PFSK-1 (cell line): ENCODE measurements around the gene FAM13A.

ENCODE experiments used
- FOXP2 ChIP-seq: optimal IDR thresholded peaks from 2 replicates; pipeline ENCODE3; 2011; ENCODE audit warnings: borderline replicate concordance, control low read depth, inconsistent platforms; ENCODE audit not compliant: insufficient read depth; ENCODE audit errors: extremely low read length, extremely low read depth
- POLR2AphosphoS5 ChIP-seq: IDR thresholded peaks from 2 replicates; pipeline ENCODE4 v1.6.1; 2012; ENCODE audit warnings: low read depth, mild to moderate bottlenecking, control low read depth, low read length, moderate library complexity
- SIN3A ChIP-seq: IDR thresholded peaks from 2 replicates; pipeline ENCODE4 v1.6.1; 2012; ENCODE audit warnings: mild to moderate bottlenecking, low read length, moderate library complexity, borderline replicate concordance; ENCODE audit not compliant: insufficient read depth
- TAF1 ChIP-seq: IDR thresholded peaks from 2 replicates; pipeline ENCODE4 v1.6.1; 2012; ENCODE audit warnings: low read length, control low read depth, borderline replicate concordance; ENCODE audit not compliant: insufficient read depth
- TF ChIP-seq, protein P1 (sequence below), 2 experiments: IDR thresholded peaks; 2 replicates each; pipeline versions ENCODE4 v1.6.1 to v1.8.0; 2011 to 2012; ENCODE audit warnings: low read depth in 2 of 2, low read length in 2 of 2, control low read depth in 1 of 2, inconsistent platforms in 1 of 2, mild to moderate bottlenecking in 1 of 2, moderate library complexity in 1 of 2; ENCODE audit not compliant: insufficient read depth in 1 of 2

FAM13A gene

GRCh38 chr4:88843067-88843685 is 213.8 kb downstream of the FAM13A start:
- TF ChIP-seq TAF1 (no peak), SIN3A (no peak), FOXP2 (no peak), POLR2AphosphoS5 (no peak)
- TF ChIP-seq, protein P1, sequence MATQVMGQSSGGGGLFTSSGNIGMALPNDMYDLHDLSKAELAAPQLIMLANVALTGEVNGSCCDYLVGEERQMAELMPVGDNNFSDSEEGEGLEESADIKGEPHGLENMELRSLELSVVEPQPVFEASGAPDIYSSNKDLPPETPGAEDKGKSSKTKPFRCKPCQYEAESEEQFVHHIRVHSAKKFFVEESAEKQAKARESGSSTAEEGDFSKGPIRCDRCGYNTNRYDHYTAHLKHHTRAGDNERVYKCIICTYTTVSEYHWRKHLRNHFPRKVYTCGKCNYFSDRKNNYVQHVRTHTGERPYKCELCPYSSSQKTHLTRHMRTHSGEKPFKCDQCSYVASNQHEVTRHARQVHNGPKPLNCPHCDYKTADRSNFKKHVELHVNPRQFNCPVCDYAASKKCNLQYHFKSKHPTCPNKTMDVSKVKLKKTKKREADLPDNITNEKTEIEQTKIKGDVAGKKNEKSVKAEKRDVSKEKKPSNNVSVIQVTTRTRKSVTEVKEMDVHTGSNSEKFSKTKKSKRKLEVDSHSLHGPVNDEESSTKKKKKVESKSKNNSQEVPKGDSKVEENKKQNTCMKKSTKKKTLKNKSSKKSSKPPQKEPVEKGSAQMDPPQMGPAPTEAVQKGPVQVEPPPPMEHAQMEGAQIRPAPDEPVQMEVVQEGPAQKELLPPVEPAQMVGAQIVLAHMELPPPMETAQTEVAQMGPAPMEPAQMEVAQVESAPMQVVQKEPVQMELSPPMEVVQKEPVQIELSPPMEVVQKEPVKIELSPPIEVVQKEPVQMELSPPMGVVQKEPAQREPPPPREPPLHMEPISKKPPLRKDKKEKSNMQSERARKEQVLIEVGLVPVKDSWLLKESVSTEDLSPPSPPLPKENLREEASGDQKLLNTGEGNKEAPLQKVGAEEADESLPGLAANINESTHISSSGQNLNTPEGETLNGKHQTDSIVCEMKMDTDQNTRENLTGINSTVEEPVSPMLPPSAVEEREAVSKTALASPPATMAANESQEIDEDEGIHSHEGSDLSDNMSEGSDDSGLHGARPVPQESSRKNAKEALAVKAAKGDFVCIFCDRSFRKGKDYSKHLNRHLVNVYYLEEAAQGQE (IDR thresholded peaks at IDR 0.05; ENCODE audit: insufficient read depth in 1 of 2, low read depth in 2 of 2, low read length in 2 of 2) = no peak

DNA sequence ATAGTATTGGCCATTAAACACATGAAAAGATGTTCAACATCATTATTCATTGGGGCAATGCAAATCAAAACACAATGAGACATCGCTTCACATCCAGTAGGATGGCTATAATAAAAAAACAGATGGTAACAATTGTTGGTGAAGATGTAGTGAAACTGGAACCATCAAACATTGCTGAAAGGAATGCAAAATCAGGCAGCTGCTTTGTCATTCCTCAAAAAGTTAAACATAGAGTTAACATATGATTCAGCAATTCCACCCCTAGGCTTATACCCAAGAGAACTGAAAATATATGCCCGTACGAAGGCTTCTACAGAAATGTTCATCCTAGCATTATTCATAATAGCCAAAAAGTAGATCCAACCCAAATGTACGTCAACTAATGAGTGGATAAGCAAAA is 215.3 kb downstream of the FAM13A start:
- no peak for TF ChIP-seq FOXP2
- TF ChIP-seq SIN3A = no peak
- no peak for TF ChIP-seq POLR2AphosphoS5
- TF ChIP-seq, protein P1 (IDR thresholded peaks at IDR 0.05; ENCODE audit: insufficient read depth in 1 of 2, low read depth in 2 of 2, low read length in 2 of 2) = no peak
- no peak for TF ChIP-seq TAF1

GRCh38 chr4:88836216-88836615 is 220.8 kb downstream of the FAM13A start:
- TF ChIP-seq POLR2AphosphoS5 (no peak), TAF1 (no peak), FOXP2 (no peak), SIN3A (no peak)
- TF ChIP-seq, protein P1 (IDR thresholded peaks at IDR 0.05; ENCODE audit: insufficient read depth in 1 of 2, low read depth in 2 of 2, low read length in 2 of 2) = no peak

DNA sequence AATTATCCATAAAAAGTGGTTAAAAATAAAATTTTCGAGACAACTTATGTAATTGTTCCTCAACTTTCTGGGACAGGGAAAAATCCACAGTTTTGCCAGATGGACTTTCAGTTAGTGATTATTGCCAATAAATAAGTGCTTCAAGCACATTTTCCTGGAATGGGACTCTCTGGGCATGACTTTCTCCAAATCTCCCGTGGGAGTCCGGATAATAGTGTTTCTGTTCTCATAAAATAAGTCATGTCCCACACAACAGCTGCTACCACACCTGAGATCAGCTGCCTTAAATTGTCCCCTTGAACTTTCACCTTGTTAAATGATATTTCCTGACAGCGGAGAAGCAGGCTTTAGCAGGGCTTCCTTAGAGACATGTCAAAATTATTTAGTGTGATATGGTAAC is 226.0 kb downstream of the FAM13A start:
- TF ChIP-seq POLR2AphosphoS5 (no peak), TAF1 (no peak), FOXP2 (no peak), SIN3A (no peak)
- TF ChIP-seq, protein P1 (IDR thresholded peaks at IDR 0.05; ENCODE audit: insufficient read depth in 1 of 2, low read depth in 2 of 2, low read length in 2 of 2) = no peak

- TF ChIP-seq SIN3A (no peak), TAF1 (no peak), FOXP2 (no peak), POLR2AphosphoS5 (no peak)
- TF ChIP-seq, protein P1 (IDR thresholded peaks at IDR 0.05; ENCODE audit: insufficient read depth in 1 of 2, low read depth in 2 of 2, low read length in 2 of 2) = no peak
Measured at GRCh38 chr4:88830598-88830997, 226.4 kb downstream of the FAM13A start.
